HG03139 (cell line): ENCODE results near the gene THOC5.
"Not testable (repeated sequence)": the region's sequence is repeated elsewhere in the genome, so short reads cannot be mapped to it uniquely, and the experiment has no call there.

ENCODE experiments used
- ATAC-seq: cut with Tn5 transposase; IDR thresholded peaks from one replicate; pipeline ENCODE4 v1.9.1; 2021; ENCODE audit not compliant: unreplicated experiment

The THOC5 gene

GRCh38 chr22:29511126-29511862 lies 42.3 kb downstream of the THOC5 start:
- ATAC-seq: no peak

- no peak for ATAC-seq
Observed at GRCh38 chr22:29510542-29510941, 43.0 kb downstream of the THOC5 start.

DNA sequence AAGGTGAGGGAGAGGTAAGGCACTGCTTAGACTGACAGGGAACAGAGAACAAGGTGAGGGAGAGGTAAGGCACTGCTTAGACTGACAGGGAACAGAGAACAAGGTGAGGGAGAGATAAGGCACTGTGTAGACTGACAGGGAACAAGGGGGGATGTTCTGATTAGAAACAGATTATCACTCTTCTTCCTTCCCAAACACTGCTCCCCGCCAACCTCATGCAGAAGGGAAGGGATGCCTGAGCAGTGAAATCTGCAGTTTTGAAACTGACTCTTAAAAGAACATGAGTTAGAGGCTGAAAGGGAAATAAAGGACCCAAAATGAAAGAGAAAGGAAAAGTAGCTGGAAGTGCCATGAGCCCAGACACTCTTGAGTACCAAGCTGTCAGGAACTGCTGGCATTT lies 43.7 kb downstream of the THOC5 start:
- no peak for ATAC-seq

- ATAC-seq: no peak
Observed at GRCh38 chr22:29509298-29509697, 44.3 kb downstream of the THOC5 start.

- no peak for ATAC-seq
Observed at GRCh38 chr22:29503811-29504372, 49.7 kb downstream of the THOC5 start.

GRCh38 chr22:29499852-29500251 lies 53.7 kb downstream of the THOC5 start:
- ATAC-seq: no peak

DNA sequence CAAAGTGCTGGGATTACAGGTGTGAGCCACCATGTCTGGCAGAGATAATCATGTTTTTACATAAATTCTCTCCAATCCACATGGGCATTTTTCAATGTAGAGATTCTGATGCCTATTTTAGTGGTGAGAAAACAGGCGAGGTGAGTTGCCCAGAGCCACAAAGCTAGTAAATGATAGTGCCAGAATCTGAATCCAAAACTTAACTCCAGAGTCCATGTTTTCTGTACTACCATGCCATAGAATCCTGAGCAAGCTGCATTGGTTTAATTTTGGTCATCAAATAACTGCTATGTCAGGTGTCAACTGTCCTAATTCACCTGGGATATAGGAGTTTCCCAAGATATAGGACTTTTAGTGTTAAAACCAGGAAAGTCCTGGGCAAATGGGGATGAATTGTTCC lies 59.9 kb downstream of the THOC5 start:
- no peak for ATAC-seq

GRCh38 chr22:29491012-29491411 lies 62.5 kb downstream of the THOC5 start:
- no peak for ATAC-seq

DNA sequence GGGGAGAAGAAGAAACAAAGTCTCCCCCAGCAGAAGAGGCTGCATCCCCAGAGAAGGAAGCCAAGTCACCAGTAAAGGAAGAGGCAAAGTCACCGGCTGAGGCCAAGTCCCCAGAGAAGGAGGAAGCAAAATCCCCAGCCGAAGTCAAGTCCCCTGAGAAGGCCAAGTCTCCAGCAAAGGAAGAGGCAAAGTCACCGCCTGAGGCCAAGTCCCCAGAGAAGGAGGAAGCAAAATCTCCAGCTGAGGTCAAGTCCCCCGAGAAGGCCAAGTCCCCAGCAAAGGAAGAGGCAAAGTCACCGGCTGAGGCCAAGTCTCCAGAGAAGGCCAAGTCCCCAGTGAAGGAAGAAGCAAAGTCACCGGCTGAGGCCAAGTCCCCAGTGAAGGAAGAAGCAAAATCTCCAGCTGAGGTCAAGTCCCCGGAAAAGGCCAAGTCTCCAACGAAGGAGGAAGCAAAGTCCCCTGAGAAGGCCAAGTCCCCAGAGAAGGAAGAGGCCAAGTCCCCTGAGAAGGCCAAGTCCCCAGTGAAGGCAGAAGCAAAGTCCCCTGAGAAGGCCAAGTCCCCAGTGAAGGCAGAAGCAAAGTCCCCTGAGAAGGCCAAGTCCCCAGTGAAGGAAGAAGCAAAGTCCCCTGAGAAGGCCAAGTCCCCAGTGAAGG lies 64.3 kb downstream of the THOC5 start:
- not testable (repeated sequence) for ATAC-seq

DNA sequence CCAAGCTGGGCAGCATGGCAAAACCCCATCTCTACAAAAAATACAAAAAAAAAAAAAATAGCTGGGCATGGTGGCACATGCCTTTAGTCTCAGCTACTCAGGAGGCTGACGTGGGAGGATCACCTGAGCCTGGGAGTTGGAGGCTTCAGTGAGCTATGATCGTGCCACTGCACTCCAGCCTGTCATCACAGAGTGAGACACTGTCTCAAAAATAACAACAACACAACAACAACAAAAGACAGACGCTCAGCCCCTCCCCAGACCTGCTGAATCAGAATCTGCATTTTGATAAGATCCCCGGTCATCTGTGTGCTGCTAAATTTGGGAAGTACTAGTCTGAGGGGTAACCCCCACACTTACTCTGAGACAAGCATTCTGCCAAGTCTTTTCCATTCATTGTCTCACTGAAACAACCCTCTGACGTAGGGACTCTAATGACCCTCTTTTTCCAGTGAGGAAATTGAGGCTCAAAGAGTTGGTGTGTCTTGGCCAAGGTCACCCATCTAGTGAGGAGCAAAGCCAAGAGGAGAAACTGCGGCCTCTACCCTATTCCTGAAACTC lies 66.1 kb downstream of the THOC5 start:
- ATAC-seq: no peak

DNA sequence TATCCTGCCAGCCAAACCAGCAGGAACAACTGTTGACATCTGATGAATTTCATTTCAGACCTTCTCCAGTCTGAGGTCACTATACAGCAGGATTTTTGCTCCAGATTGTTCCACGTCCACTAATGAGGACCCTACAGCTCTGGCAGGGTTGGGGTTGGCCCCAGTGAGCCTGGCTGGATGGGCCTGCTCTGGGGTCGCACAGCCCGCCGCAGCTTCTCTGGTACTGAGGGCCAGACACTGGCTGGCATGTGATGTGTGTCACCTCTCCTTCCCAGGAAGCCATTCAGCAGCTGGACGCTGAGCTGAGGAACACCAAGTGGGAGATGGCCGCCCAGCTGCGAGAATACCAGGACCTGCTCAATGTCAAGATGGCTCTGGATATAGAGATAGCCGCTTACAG lies 68.1 kb downstream of the THOC5 start:
- ATAC-seq: no peak

- no peak for ATAC-seq
Observed at GRCh38 chr22:29484642-29485041, 68.9 kb downstream of the THOC5 start.

- no peak for ATAC-seq
Observed at GRCh38 chr22:29483254-29483653, 70.3 kb downstream of the THOC5 start.

GRCh38 chr22:29482726-29483125 lies 70.8 kb downstream of the THOC5 start:
- no peak for ATAC-seq

DNA sequence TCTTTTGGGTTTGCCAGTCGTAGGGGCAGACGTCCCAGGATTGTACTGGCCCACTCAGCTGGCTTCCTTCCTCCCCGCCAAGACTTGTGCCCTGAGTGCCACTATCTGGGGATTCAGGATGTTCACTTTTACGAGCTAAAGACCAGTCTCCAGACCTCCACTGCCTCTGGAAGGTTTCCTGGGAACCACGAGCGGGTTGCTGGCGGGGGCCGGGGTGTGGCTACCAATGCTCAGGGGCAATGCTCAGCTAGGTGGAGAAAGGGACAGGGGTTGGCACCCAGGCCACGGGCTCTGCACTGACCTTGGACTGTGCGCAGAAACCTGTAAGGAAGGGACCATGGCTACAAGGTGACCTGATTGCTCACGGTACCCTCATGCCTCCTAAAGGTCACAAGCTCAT lies 71.3 kb downstream of the THOC5 start:
- no peak for ATAC-seq

DNA sequence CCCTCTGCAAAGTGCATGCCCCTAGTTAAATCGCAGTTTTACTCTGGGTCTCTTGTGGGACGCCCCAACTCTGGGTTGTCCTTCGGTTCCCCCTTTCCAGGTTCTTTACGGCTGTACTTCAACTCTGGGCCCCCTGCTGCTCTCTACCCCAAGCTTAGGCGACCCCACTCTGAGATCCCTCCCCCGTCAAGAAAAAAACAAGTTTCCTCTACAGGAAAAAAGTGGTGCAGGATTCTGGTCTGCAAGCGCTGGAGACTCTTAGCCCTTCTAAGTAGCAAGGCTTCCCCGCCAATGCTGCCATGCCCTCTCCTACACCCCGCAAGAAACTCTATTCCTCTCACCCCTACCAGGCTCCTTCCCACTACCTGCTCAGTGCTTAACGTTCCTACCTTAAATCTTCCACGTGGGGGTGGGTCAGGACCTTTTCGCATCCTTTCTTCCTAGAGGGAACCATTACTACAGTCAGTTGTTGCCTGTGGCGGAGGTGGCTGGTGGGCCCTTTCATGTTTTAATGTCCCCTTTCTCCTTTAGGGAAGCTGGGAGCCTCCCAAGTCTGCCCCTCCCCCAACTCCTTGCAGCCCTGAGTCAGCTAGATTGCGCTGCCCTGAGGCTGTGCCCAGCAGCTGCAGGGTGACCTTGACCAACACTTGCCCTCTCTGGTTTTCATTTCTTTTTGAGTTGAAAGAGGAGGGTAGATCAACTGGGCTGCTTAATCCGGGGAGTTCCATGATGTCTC lies 72.1 kb downstream of the THOC5 start:
- no peak for ATAC-seq

- ATAC-seq: no peak
Observed at GRCh38 chr22:29480512-29481264, 72.9 kb downstream of the THOC5 start.

- ATAC-seq: no peak
Observed at GRCh38 chr22:29480262-29480511, 73.4 kb downstream of the THOC5 start.

GRCh38 chr22:29479417-29480261 lies 73.9 kb downstream of the THOC5 start, which contains the start of gene NEFH:
TSS of gene NEFH (plus strand) at chr22:29480218. CDS start at chr22:29480263, 45 bp downstream.
- ATAC-seq: no peak
